ENCODE data around the gene TNIP1. TPM values are rescaled to one million over a fixed set of nuclear protein-coding genes. Genes with fewer than 3 reads are reported as not detected.

Gene TNIP1, protein sequence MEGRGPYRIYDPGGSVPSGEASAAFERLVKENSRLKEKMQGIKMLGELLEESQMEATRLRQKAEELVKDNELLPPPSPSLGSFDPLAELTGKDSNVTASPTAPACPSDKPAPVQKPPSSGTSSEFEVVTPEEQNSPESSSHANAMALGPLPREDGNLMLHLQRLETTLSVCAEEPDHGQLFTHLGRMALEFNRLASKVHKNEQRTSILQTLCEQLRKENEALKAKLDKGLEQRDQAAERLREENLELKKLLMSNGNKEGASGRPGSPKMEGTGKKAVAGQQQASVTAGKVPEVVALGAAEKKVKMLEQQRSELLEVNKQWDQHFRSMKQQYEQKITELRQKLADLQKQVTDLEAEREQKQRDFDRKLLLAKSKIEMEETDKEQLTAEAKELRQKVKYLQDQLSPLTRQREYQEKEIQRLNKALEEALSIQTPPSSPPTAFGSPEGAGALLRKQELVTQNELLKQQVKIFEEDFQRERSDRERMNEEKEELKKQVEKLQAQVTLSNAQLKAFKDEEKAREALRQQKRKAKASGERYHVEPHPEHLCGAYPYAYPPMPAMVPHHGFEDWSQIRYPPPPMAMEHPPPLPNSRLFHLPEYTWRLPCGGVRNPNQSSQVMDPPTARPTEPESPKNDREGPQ
- total RNA-seq (100 to 1,000 TPM; 116 to 142 TPM), polyA plus RNA-seq (100 to 1,000 TPM in 1 of 2 donors, 10 to 100 TPM in 1; 81.5 to 308 TPM)
- long read RNA-seq, donor 1, transcript TNIP1-211 (18 exons, 2,274 nt), result major isoform, 6 of 16 reads
- long read RNA-seq, donor 1, partial matches to known transcripts, result 6 of 16 reads
- long read RNA-seq, donor 1, other reads (novel, unspliced or antisense), result 0 of 16 reads
- long read RNA-seq, donor 2, partial matches to known transcripts, result 0 of 4 reads
- long read RNA-seq, donor 2, other reads (novel, unspliced or antisense), result 0 of 4 reads
- long read RNA-seq, donor 3, partial matches to known transcripts, result 0 of 2 reads
- long read RNA-seq, donor 3, other reads (novel, unspliced or antisense), result 0 of 2 reads
- long read RNA-seq, donor 4, result 0 reads
- long read RNA-seq, donor 5, transcript TNIP1-211 (18 exons, 2,274 nt), result major isoform, 5 of 21 reads
- long read RNA-seq, donor 5, partial matches to known transcripts, result 9 of 21 reads
- long read RNA-seq, donor 5, other reads (novel, unspliced or antisense), result 0 of 21 reads

DNA sequence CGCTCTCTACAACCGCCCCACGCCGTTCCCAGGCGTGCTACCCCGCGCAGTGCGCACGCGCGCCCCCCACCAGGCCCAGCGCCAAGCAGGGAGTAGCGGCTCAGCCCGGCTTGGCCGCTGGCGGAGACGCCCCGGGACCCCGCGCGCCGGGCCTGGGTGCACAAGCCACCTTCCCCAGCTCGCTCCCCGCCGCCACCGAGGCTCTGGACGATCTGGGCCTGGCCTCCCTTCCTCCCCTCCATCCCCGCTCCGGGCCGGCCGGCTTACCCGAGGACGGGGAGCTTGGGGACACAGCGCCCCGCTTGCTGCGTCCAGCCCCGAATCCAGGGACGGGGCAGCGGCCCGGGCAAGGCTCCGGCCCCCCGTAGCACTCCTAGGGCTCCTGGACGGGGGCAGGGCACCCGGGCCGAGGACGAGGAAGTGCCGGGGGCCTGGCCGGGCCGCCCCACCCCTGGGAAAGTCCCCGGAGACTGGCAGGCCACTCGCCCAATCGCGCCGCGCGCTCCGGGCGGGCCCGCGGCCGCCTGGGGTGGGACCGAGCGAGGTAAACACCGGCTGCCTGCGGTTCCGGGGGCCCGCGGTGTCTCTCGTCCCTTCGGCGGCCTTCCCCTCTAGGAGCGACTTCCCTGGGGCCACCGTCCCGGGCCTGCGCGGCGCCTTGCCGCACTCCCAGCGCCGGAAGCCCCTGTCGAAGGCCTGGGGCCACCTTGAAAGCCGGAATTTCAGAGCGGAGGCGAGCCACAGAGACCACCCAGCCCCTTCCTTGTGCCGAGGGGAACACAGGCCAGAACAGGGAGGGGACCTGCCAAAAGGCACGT, at the start of gene TNIP1:
Gene TNIP1, minus strand, starts transcription at position 422 of the 818 bp plus-strand sequence. CDS start 15,939 bp downstream, outside the sequence.
- Histone ChIP-seq H3K36me3 (ENCODE audit: control insufficient read depth in 4 of 4, insufficient read depth in 4 of 4, low read length in 4 of 4) (peaks cover 0 to 7% (median 2%) of the 10 kb centered on the region in 4 donors), H3K4me1 (ENCODE audit: control insufficient read depth in 5 of 5, insufficient read depth in 5 of 5, low read length in 5 of 5) (peaks cover 12 to 34% (median 23%) of the 10 kb centered on the region in 5 donors), H3K27me3 (ENCODE audit: control insufficient read depth in 3 of 3, insufficient read depth in 3 of 3, low read length in 2 of 3) (no peaks in the 10 kb centered on the region), H3K9me3 (ENCODE audit: control insufficient read depth in 4 of 4, insufficient read depth in 3 of 4, low read length in 3 of 4) (no peaks in the 10 kb centered on the region), H3K9ac (ENCODE audit: insufficient read depth in 1 of 2, low read length in 2 of 2) (peak within 1 kb of the TSS; percentile 95 to 97), H3K4me3 (peak within 1 kb of the TSS; percentile 60), H3K27ac (ENCODE audit: low read depth in 1 of 2, low read length in 1 of 2) (peak within 1 kb of the TSS; percentile 98 to 100)
- 0 to 1% methylated on average over 50 to 86 of the region's 86 CpGs for WGBS, 2 donors
- DNase-seq (peak; percentile 92 to 94 (median 94)), ATAC-seq (ENCODE audit: insufficient read depth, low FRiP score) (peak; percentile 95)
- TF ChIP-seq, protein P1, sequence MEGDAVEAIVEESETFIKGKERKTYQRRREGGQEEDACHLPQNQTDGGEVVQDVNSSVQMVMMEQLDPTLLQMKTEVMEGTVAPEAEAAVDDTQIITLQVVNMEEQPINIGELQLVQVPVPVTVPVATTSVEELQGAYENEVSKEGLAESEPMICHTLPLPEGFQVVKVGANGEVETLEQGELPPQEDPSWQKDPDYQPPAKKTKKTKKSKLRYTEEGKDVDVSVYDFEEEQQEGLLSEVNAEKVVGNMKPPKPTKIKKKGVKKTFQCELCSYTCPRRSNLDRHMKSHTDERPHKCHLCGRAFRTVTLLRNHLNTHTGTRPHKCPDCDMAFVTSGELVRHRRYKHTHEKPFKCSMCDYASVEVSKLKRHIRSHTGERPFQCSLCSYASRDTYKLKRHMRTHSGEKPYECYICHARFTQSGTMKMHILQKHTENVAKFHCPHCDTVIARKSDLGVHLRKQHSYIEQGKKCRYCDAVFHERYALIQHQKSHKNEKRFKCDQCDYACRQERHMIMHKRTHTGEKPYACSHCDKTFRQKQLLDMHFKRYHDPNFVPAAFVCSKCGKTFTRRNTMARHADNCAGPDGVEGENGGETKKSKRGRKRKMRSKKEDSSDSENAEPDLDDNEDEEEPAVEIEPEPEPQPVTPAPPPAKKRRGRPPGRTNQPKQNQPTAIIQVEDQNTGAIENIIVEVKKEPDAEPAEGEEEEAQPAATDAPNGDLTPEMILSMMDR (IDR thresholded peaks at IDR 0.05; ENCODE audit: control extremely low read depth, extremely low read depth), result no peak

DNA sequence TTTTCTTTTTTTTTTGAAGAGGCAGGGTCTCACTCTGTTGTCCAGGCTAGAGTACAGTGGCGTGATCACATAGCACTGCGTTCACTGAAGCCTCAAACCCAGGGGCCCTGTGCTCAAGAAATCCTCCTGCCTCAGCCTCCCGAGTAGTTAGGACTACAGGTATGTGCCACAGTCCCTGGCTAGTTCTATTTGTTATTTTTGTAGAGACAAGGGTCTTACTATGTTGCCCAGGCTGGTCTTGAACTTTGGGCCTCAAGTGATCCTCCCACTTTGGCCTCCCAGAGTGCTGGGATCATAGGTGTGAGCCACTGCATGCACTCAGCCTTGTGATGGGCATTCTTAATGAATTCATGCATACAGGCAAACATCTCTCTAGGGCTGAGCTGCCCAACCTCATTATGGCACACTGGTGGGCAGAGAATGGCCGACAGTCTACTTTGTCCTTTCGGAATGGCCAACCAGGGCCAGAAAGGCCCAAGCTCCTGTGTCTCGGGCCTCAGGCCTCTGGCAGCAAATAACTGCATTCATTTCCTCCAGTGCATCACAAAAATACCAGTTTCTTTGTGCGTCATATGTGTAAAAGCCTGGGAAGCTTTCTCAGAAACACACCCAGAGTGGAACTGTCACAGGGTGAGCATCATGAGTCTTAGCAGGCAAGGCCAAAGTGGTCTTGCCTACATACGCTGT, 49.5 kb upstream of the TNIP1 start:
- TF ChIP-seq, protein P1 (IDR thresholded peaks at IDR 0.05; ENCODE audit: control extremely low read depth, extremely low read depth), result no peak
- no peak overlapping the region for H3K9ac ChIP-seq (ENCODE audit: insufficient read depth in 1 of 2, low read length in 2 of 2)
- WGBS, 2 donors, result 93 to 95% methylated on average over 8 of the region's 8 CpGs
- peaks cover 0 to 10% (median 0%) of the 10 kb centered on the region in 5 donors for H3K4me1 ChIP-seq (ENCODE audit: control insufficient read depth in 5 of 5, insufficient read depth in 5 of 5, low read length in 5 of 5)
- H3K27ac ChIP-seq (ENCODE audit: low read depth in 1 of 2, low read length in 1 of 2), result peak overlapping the region in 1 of 2 donors; percentile 75
- peaks cover 29 to 78% (median 49%) of the 10 kb centered on the region in 4 donors for H3K36me3 ChIP-seq (ENCODE audit: control insufficient read depth in 4 of 4, insufficient read depth in 4 of 4, low read length in 4 of 4)
- H3K27me3 ChIP-seq (ENCODE audit: control insufficient read depth in 3 of 3, insufficient read depth in 3 of 3, low read length in 2 of 3), result no peaks in the 10 kb centered on the region
- DNase-seq, result no peak
- no peak overlapping the region for H3K4me3 ChIP-seq
- no peaks in the 10 kb centered on the region for H3K9me3 ChIP-seq (ENCODE audit: control insufficient read depth in 4 of 4, insufficient read depth in 3 of 4, low read length in 3 of 4)
- ATAC-seq (ENCODE audit: insufficient read depth, low FRiP score), result no peak

DNA sequence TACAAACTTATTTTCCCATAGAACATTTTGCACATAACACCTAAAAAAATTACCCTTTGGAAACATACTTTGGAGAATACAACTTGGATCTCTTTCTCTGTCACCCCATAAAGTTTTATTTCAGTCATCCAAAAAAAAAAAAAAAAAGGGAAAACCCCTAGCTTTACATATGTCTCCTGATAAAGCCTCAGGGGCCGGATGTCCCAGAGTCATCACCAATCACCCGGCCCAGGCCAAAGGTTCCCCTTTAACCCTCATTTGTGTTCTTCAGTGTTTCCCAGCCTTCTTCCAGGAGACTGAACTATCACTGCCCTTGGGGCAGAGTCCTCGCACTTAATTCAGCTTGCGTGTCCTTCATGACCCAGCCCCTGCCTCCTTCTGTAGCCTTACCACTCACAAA, 48.0 kb upstream of the TNIP1 start:
- TF ChIP-seq, protein P1 (IDR thresholded peaks at IDR 0.05; ENCODE audit: control extremely low read depth, extremely low read depth), result no peak
- no peaks in the 10 kb centered on the region for H3K9me3 ChIP-seq (ENCODE audit: control insufficient read depth in 4 of 4, insufficient read depth in 3 of 4, low read length in 3 of 4)
- ATAC-seq (ENCODE audit: insufficient read depth, low FRiP score) (no peak), DNase-seq (peak in 1 of 3 donors; percentile 16)
- no peaks in the 10 kb centered on the region for H3K27me3 ChIP-seq (ENCODE audit: control insufficient read depth in 3 of 3, insufficient read depth in 3 of 3, low read length in 2 of 3)
- H3K36me3 ChIP-seq (ENCODE audit: control insufficient read depth in 4 of 4, insufficient read depth in 4 of 4, low read length in 4 of 4), result peaks cover 24 to 67% (median 47%) of the 10 kb centered on the region in 4 donors
- H3K4me1 ChIP-seq (ENCODE audit: control insufficient read depth in 5 of 5, insufficient read depth in 5 of 5, low read length in 5 of 5), result peaks cover 0 to 10% (median 0%) of the 10 kb centered on the region in 5 donors
- no peak overlapping the region for H3K4me3 ChIP-seq
- 65 to 78% methylated on average over 4 of the region's 4 CpGs for WGBS, 2 donors
- peak overlapping the region in 1 of 2 donors; percentile 13 for H3K27ac ChIP-seq (ENCODE audit: low read depth in 1 of 2, low read length in 1 of 2)
- H3K9ac ChIP-seq (ENCODE audit: insufficient read depth in 1 of 2, low read length in 2 of 2), result no peak overlapping the region
